IMR-90 (cell line): ENCODE measurements around the gene NEUROD6.

ENCODE experiments used
- CEBPB ChIP-seq: IDR thresholded peaks from 2 replicates; pipeline ENCODE4 v1.6.1; 2012; ENCODE audit warnings: low read depth, low read length, improper control_type of control experiment
- CHD1 ChIP-seq: IDR thresholded peaks from 2 replicates; pipeline ENCODE4 v1.6.1; 2012; ENCODE audit warnings: low read depth, low read length, improper control_type of control experiment
- CTCF ChIP-seq: conservative IDR thresholded peaks from 2 replicates; pipeline ENCODE4 v1.5.1; 2012; ENCODE audit warnings: mild to moderate bottlenecking, low read depth, low read length, improper control_type of control experiment
- MAFK ChIP-seq: IDR thresholded peaks from 2 replicates; pipeline ENCODE4 v1.6.1; 2012; ENCODE audit warnings: low read depth, low read length, improper control_type of control experiment
- MXI1 ChIP-seq: IDR thresholded peaks from 2 replicates; pipeline ENCODE4 v1.6.1; 2012; ENCODE audit warnings: low read depth, mild to moderate bottlenecking, low read length, moderate library complexity, borderline replicate concordance
- POLR2A ChIP-seq: IDR thresholded peaks from 2 replicates; pipeline ENCODE4 v1.6.1; 2012; ENCODE audit warnings: mild to moderate bottlenecking, low read depth, low read length
- RAD21 ChIP-seq: IDR thresholded peaks from 2 replicates; pipeline ENCODE4 v1.6.1; 2012; ENCODE audit warnings: low read length, improper control_type of control experiment
- RCOR1 ChIP-seq: IDR thresholded peaks from 2 replicates; pipeline ENCODE4 v1.6.1; 2012; ENCODE audit warnings: mild to moderate bottlenecking, low read length, improper control_type of control experiment; ENCODE audit not compliant: insufficient replicate concordance
- TF ChIP-seq, protein P1 (sequence below): fragments of 150-350 bp; IDR thresholded peaks from 2 replicates; pipeline ENCODE4 v1.6.1; 2017; ENCODE audit warnings: mild to moderate bottlenecking, antibody characterized with exemption, low read length, low read depth

- no peak for TF ChIP-seq CTCF
- TF ChIP-seq, protein P1, sequence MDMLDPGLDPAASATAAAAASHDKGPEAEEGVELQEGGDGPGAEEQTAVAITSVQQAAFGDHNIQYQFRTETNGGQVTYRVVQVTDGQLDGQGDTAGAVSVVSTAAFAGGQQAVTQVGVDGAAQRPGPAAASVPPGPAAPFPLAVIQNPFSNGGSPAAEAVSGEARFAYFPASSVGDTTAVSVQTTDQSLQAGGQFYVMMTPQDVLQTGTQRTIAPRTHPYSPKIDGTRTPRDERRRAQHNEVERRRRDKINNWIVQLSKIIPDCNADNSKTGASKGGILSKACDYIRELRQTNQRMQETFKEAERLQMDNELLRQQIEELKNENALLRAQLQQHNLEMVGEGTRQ: no peak
- TF ChIP-seq POLR2A: no peak
- no peak for TF ChIP-seq RCOR1
- TF ChIP-seq MXI1: no peak
- TF ChIP-seq MAFK: no peak
- no peak for TF ChIP-seq CEBPB
- TF ChIP-seq RAD21: no peak
- no peak for TF ChIP-seq CHD1
These were observed 19.9 kb downstream of the NEUROD6 start for GRCh38 chr7:31320675-31321074.
